ENCODE data around the gene CBX5.

Gene CBX5

GRCh38 chr12:54216797-54217661 is 62.9 kb downstream of the CBX5 start:
- TF ChIP-seq CTCF (conservative IDR thresholded peaks at IDR 0.05; ENCODE audit: low read depth, low read length): peak; percentile 82
- peak overlapping the region; percentile 31 for H3K4me3 ChIP-seq (ENCODE audit: low read length)
- DNase-seq (ENCODE audit: low read depth): no peak

GRCh38 chr12:54215989-54216796 is 63.7 kb downstream of the CBX5 start:
- no peak for DNase-seq (ENCODE audit: low read depth)
- H3K4me3 ChIP-seq (ENCODE audit: low read length): no peak overlapping the region
- TF ChIP-seq CTCF (conservative IDR thresholded peaks at IDR 0.05; ENCODE audit: low read depth, low read length): no peak

GRCh38 chr12:54214553-54215406 is 65.1 kb downstream of the CBX5 start:
- peak overlapping the region; percentile 18 for H3K4me3 ChIP-seq (ENCODE audit: low read length)
- TF ChIP-seq CTCF (conservative IDR thresholded peaks at IDR 0.05; ENCODE audit: low read depth, low read length): peak; percentile 99
- DNase-seq (ENCODE audit: low read depth): peak; percentile 53

GRCh38 chr12:54213079-54213478 is 66.8 kb downstream of the CBX5 start:
- H3K4me3 ChIP-seq (ENCODE audit: low read length): no peak overlapping the region
- DNase-seq (ENCODE audit: low read depth): no peak
- TF ChIP-seq CTCF (conservative IDR thresholded peaks at IDR 0.05; ENCODE audit: low read depth, low read length): peak; percentile 15

- no peak for TF ChIP-seq CTCF (conservative IDR thresholded peaks at IDR 0.05; ENCODE audit: low read depth, low read length)
- no peak overlapping the region for H3K4me3 ChIP-seq (ENCODE audit: low read length)
- no peak for DNase-seq (ENCODE audit: low read depth)
Measured at GRCh38 chr12:54211920-54212319, 68.0 kb downstream of the CBX5 start.

- no peak for DNase-seq (ENCODE audit: low read depth)
- H3K4me3 ChIP-seq (ENCODE audit: low read length): no peak overlapping the region
- no peak for TF ChIP-seq CTCF (conservative IDR thresholded peaks at IDR 0.05; ENCODE audit: low read depth, low read length)
Measured at GRCh38 chr12:54210400-54210790, 69.5 kb downstream of the CBX5 start.

Measured in retinal pigment epithelial cell (primary cell).